Right ventricle myocardium inferior (tissue), 1 donor: ENCODE results near the gene TPSAB1. TPM values are rescaled to one million over a fixed set of nuclear protein-coding genes. Genes with fewer than 3 reads are reported as not detected.
"Not testable (repeated sequence)": the region's sequence is repeated elsewhere in the genome, so short reads cannot be mapped to it uniquely, and the experiment has no call there.

ENCODE experiments used
- ATAC-seq: fragments of 200-7000 bp; cut with Tn5 transposase; one replicate; pipeline ENCODE4 v1.9.1; 2020; ENCODE audit warnings: mild to moderate bottlenecking, moderate library complexity
- DNase-seq: peaks from one replicate; pipeline ENCODE4 v3.0.0; 2021; ENCODE audit errors: missing footprints
- intact Hi-C: fragments of 100-400 bp; cut with DNase I; formaldehyde crosslinking; loops from one replicate; pipeline ENCODE4 v1.11.0; 2022
- long read RNA-seq: library from polyadenylated mRNA; unstranded; transcript quantifications from one replicate; pipeline ENCODE4 v2.0.0, GENCODE V29; 2021
- total RNA-seq: library from RNA; stranded (reverse); fragmentation: NEBNext Ultra II Directional; extraction: Animal tissue kit (Norgen Biotek cat#: 25700); gene quantifications from one replicate; pipeline ENCODE4 v1.2.1, GENCODE V29; 2021
- donor health status: DM: no; HTN: yes; CAD: no; lungs with severe emphysema.

The TPSAB1 gene
- total RNA-seq, result 9.4 TPM
- long read RNA-seq, transcript TPSAB1-201 (6 exons, 1,175 nt), result major isoform, 5 of 8 reads
- long read RNA-seq, partial matches to known transcripts, result 2 of 8 reads
- long read RNA-seq, other reads (novel, unspliced or antisense), result 0 of 8 reads

GRCh38 chr16:1240436-1240835 is at the start of gene TPSAB1:
TPSAB1 (plus strand) TSS chr16:1240705; CDS start chr16:1240939, 234 bp downstream.
- ATAC-seq, intact Hi-C loops: not testable (repeated sequence)
- peak; percentile 15 for DNase-seq

- DNase-seq, intact Hi-C loops, ATAC-seq: not testable (repeated sequence)
Observed at GRCh38 chr16:1190789-1191188, 49.7 kb upstream of the TPSAB1 start.

GRCh38 chr16:1192384-1193073 is 48.0 kb upstream of the TPSAB1 start:
- no peak for DNase-seq
- no peak for ATAC-seq
- intact Hi-C loops, result no loop called here

GRCh38 chr16:1193143-1193824 is 47.2 kb upstream of the TPSAB1 start:
- DNase-seq (no peak), ATAC-seq (no peak)
- intact Hi-C loops, result no loop called here

- DNase-seq, result no peak
- intact Hi-C loops, result loop anchor here (1.0 kb wide), 1 partner anchor 88 kb away; no protein-coding TSS in a partner anchor
- no peak for ATAC-seq
Observed at GRCh38 chr16:1193825-1194581, 46.5 kb upstream of the TPSAB1 start.

- ATAC-seq (no peak), DNase-seq (no peak)
- intact Hi-C loops, result loop anchor here (1.0 kb wide), 1 partner anchor 89 kb away; no protein-coding TSS in a partner anchor
Observed at GRCh38 chr16:1194665-1195392, 45.7 kb upstream of the TPSAB1 start.

GRCh38 chr16:1195393-1195666 is 45.2 kb upstream of the TPSAB1 start:
- DNase-seq (no peak), ATAC-seq (no peak)
- intact Hi-C loops, result no loop called here

- DNase-seq, result no peak
- ATAC-seq, result no peak
- intact Hi-C loops, result no loop called here
Observed at GRCh38 chr16:1196494-1196893, 44.0 kb upstream of the TPSAB1 start.

GRCh38 chr16:1197237-1197866 is 43.2 kb upstream of the TPSAB1 start:
- DNase-seq (no peak), ATAC-seq (no peak)
- intact Hi-C loops, result no loop called here

GRCh38 chr16:1198194-1198593 is 42.3 kb upstream of the TPSAB1 start:
- ATAC-seq, result no peak
- no peak for DNase-seq
- intact Hi-C loops, result no loop called here

- intact Hi-C loops, ATAC-seq, DNase-seq: not testable (repeated sequence)
Observed at GRCh38 chr16:1198671-1199346, 41.7 kb upstream of the TPSAB1 start.

- ATAC-seq, result no peak
- DNase-seq, result no peak
- intact Hi-C loops, result no loop called here
Observed at GRCh38 chr16:1199347-1200013, 41.0 kb upstream of the TPSAB1 start.

GRCh38 chr16:1200014-1200627 is 40.4 kb upstream of the TPSAB1 start:
- DNase-seq (no peak), ATAC-seq (no peak)
- intact Hi-C loops, result no loop called here

- no peak for DNase-seq
- no peak for ATAC-seq
- intact Hi-C loops, result no loop called here
Observed at GRCh38 chr16:1201444-1201843, 39.1 kb upstream of the TPSAB1 start.

- no peak for ATAC-seq
- intact Hi-C loops, result no loop called here
- DNase-seq, result no peak
Observed at GRCh38 chr16:1202274-1202673, 38.2 kb upstream of the TPSAB1 start.

- ATAC-seq, result no peak
Observed at GRCh38 chr16:1204933-1205332, 35.6 kb upstream of the TPSAB1 start.

GRCh38 chr16:1206326-1206725 is 34.2 kb upstream of the TPSAB1 start:
- ATAC-seq, result no peak
- DNase-seq, result no peak
- intact Hi-C loops, result no loop called here

More at GRCh38 chr16:1204933-1205332, 35.6 kb upstream of the TPSAB1 start:
- no peak for DNase-seq
- intact Hi-C loops, result no loop called here
